SU-DHL-6 (cell line): ENCODE data around the gene FSTL4.
"Not testable (repeated sequence)": the region's sequence is repeated elsewhere in the genome, so short reads cannot be mapped to it uniquely, and the experiment has no call there.

Experiments
- H2AFZ ChIP-seq: fragments of 200-600 bp; sonication (generic); 2 replicates; pipeline ENCODE4 v1.6.1; 2014; ENCODE audit warnings: low read depth, mild to moderate bottlenecking, moderate library complexity, mixed read lengths, antibody characterized with exemption, low read length; ENCODE audit not compliant: severe bottlenecking
- H3F3A ChIP-seq: fragments of 200-600 bp; shearing (Covaris generic); 2 replicates; pipeline ENCODE4 v1.6.0; 2016; ENCODE audit warnings: antibody characterized with exemption, mild to moderate bottlenecking; ENCODE audit not compliant: insufficient read depth
- H3K27ac ChIP-seq: fragments of 200-600 bp; sonication (generic); 2 replicates; pipeline ENCODE4 v1.5.1; 2016; ENCODE audit warnings: low read depth, mild to moderate bottlenecking, low read length, moderate library complexity, mixed read lengths
- H3K27me3 ChIP-seq: fragments of 200-600 bp; sonication (generic), shearing (Covaris generic); 2 replicates; pipeline ENCODE4 v1.6.0; 2014; ENCODE audit warnings: mild to moderate bottlenecking, low read length
- H3K36me3 ChIP-seq: fragments of 200-600 bp; sonication (generic); 2 replicates; pipeline ENCODE4 v1.6.1; 2014; ENCODE audit warnings: mild to moderate bottlenecking, low read length, mixed read lengths
- H3K4me2 ChIP-seq: fragments of 300-600, 200-600 bp; shearing (Covaris generic), sonication (generic); 2 replicates; pipeline ENCODE4 v1.6.0; 2014; ENCODE audit warnings: low read length, low read depth, mild to moderate bottlenecking; ENCODE audit not compliant: poor library complexity, severe bottlenecking
- H3K4me3 ChIP-seq: fragments of 200-600 bp; sonication (generic); 2 replicates; pipeline ENCODE4 v1.5.1; 2014; ENCODE audit warnings: antibody characterized with exemption, low read length, mild to moderate bottlenecking, mixed read lengths; ENCODE audit not compliant: insufficient read depth, poor library complexity, severe bottlenecking
- H3K79me2 ChIP-seq: fragments of 200-600 bp; sonication (generic); 2 replicates; pipeline ENCODE4 v1.6.1; 2014; ENCODE audit warnings: mild to moderate bottlenecking, low read length, moderate library complexity; ENCODE audit not compliant: insufficient read depth
- H3K9ac ChIP-seq: fragments of 200-600 bp; sonication (generic); 2 replicates; pipeline ENCODE4 v1.7.0; 2014; ENCODE audit warnings: mild to moderate bottlenecking, low read length
- H3K9me2 ChIP-seq: fragments of 200-600 bp; sonication (generic); replicated peaks from 2 replicates; pipeline ENCODE4 v1.6.1; 2014; ENCODE audit warnings: low read length; ENCODE audit not compliant: insufficient read depth
- H3K9me3 ChIP-seq: fragments of 200-600 bp; sonication (generic); 2 replicates; pipeline ENCODE4 v1.6.1; 2014; ENCODE audit warnings: low read length, mixed read lengths; ENCODE audit not compliant: insufficient read depth
- H4K20me1 ChIP-seq: fragments of 200-600 bp; sonication (generic); 2 replicates; pipeline ENCODE4 v1.6.1; 2014; ENCODE audit warnings: low read depth, mild to moderate bottlenecking, antibody characterized with exemption, low read length, moderate library complexity, mixed read lengths
- EZH2phosphoT487 ChIP-seq: fragments of 200-600 bp; sonication (generic), shearing (Covaris generic); conservative IDR thresholded peaks from 2 replicates; pipeline ENCODE4 v1.6.1; 2018; ENCODE audit warnings: mild to moderate bottlenecking, antibody characterized with exemption, low read length, moderate library complexity, mixed read lengths
- TF ChIP-seq, protein P1 (sequence below): fragments of 200-600 bp; sonication (generic); IDR thresholded peaks from one replicate; pipeline ENCODE4 v1.5.1; 2017; ENCODE audit warnings: antibody characterized with exemption, mild to moderate bottlenecking, low read length, moderate library complexity; ENCODE audit not compliant: insufficient read depth, poor library complexity, severe bottlenecking

The FSTL4 gene

DNA sequence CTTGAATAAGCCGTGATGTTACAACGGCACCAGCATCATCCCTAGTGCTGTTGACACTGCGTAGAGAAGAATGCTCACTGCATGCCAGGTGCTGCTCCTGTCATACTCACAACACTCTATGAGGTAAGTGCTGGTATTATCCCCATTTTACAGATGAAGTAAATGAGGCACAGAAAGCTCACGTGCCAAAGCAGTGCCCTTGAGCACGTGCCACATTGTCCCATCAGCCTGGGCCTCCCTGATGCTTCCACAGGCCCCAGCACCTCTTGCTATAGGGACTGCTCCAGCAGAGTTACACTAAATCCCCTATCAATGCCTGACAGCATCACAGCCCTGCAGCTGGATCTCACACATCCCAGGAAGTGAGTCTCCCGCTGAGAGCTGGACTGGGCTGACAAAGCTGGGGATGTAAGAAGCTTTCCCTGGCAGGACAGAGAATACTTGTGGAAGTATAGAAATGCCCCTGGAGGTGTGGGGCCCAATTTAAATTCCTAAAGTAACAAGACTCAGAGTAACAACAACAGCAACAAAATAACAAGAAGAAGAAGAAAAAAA, 216.1 kb downstream of the FSTL4 start:
- Histone ChIP-seq H3K9ac (peak overlapping the region; percentile 21; the same call in 1 of the 2 replicates), H3K79me2 (no peaks in the 10 kb centered on the region), H3F3A (no peaks in the 10 kb centered on the region), H2AFZ (peak overlapping the region; percentile 58), H3K9me2 (no peaks in the 10 kb centered on the region), H3K4me3 (no peak overlapping the region), H3K36me3 (no peaks in the 10 kb centered on the region), H4K20me1 (no peaks in the 10 kb centered on the region), H3K27ac (peak overlapping the region; percentile 69), H3K27me3 (no peaks in the 10 kb centered on the region), H3K9me3 (no peaks in the 10 kb centered on the region), H3K4me2 (peak overlapping the region; percentile 51)
- TF ChIP-seq EZH2phosphoT487, result no peak
- TF ChIP-seq, protein P1, sequence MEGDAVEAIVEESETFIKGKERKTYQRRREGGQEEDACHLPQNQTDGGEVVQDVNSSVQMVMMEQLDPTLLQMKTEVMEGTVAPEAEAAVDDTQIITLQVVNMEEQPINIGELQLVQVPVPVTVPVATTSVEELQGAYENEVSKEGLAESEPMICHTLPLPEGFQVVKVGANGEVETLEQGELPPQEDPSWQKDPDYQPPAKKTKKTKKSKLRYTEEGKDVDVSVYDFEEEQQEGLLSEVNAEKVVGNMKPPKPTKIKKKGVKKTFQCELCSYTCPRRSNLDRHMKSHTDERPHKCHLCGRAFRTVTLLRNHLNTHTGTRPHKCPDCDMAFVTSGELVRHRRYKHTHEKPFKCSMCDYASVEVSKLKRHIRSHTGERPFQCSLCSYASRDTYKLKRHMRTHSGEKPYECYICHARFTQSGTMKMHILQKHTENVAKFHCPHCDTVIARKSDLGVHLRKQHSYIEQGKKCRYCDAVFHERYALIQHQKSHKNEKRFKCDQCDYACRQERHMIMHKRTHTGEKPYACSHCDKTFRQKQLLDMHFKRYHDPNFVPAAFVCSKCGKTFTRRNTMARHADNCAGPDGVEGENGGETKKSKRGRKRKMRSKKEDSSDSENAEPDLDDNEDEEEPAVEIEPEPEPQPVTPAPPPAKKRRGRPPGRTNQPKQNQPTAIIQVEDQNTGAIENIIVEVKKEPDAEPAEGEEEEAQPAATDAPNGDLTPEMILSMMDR, result no peak

GRCh38 chr5:133395207-133395606, 217.1 kb downstream of the FSTL4 start:
- not testable (repeated sequence) for H3K9me2 ChIP-seq, H4K20me1 ChIP-seq, H3K9me3 ChIP-seq

DNA sequence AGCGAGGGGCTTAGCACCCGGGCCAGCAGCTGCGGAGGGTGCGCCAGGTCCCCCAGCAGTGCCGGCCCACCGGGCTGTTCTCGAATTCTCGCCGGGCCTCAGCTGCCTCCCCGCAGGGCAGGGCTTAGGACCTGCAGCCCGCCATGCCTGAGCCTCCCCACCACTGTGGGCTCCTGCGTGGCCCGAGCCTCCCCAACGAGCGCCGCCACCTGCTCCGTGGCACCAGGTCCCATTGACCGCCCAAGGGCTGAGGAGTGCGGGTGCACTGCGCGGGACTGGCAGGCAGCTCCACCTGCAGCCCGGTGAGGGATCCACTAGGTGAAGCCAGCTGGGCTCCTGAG, 217.9 kb downstream of the FSTL4 start:
- not testable (repeated sequence) for H3K36me3 ChIP-seq, H3K79me2 ChIP-seq

More at GRCh38 chr5:133395207-133395606, 217.1 kb downstream of the FSTL4 start:
- H3K9ac ChIP-seq, H3K27ac ChIP-seq, H3K27me3 ChIP-seq, H3K36me3 ChIP-seq, H3F3A ChIP-seq, H2AFZ ChIP-seq, H3K4me2 ChIP-seq, H3K4me3 ChIP-seq, H3K79me2 ChIP-seq: not testable (repeated sequence)

GRCh38 chr5:133393776-133394476, 218.4 kb downstream of the FSTL4 start:
- Histone ChIP-seq H4K20me1 (no peaks in the 10 kb centered on the region), H3K79me2 (no peaks in the 10 kb centered on the region), H3K27me3 (no peaks in the 10 kb centered on the region), H3K27ac (no peak overlapping the region), H3F3A (no peaks in the 10 kb centered on the region), H3K36me3 (no peaks in the 10 kb centered on the region), H2AFZ (no peak overlapping the region), H3K9me3 (no peaks in the 10 kb centered on the region), H3K4me3 (no peak overlapping the region), H3K9me2 (no peaks in the 10 kb centered on the region), H3K4me2 (no peak overlapping the region), H3K9ac (no peak overlapping the region)
- TF ChIP-seq EZH2phosphoT487, result no peak
- TF ChIP-seq, protein P1, result no peak

More for the DNA sequence above, 217.9 kb downstream of the FSTL4 start:
- H3K4me2 ChIP-seq, H3K9ac ChIP-seq, H3F3A ChIP-seq, H3K9me2 ChIP-seq, H3K4me3 ChIP-seq, H3K9me3 ChIP-seq, H3K27ac ChIP-seq, H2AFZ ChIP-seq, H3K27me3 ChIP-seq, H4K20me1 ChIP-seq: not testable (repeated sequence)
